HepG2 (cell line): ENCODE data around the gene ZSCAN21. TPM values are rescaled to one million over a fixed set of nuclear protein-coding genes. Genes with fewer than 3 reads are reported as not detected.
A peak's percentile ranks its signal among the peaks of the same experiment; 100 is the strongest.

Experiments used
- DNMT3B ChIP-seq: conservative IDR thresholded peaks from 2 replicates; pipeline ENCODE4 v1.6.1; 2016; ENCODE audit warnings: missing biosample characterization, control low read depth
- E2F2 ChIP-seq: sonication (generic); formaldehyde crosslinking; IDR thresholded peaks from 2 replicates; pipeline ENCODE4 v1.4.0; 2020; ENCODE audit warnings: missing genetic modification reagents, borderline replicate concordance
- HIC2 ChIP-seq: sonication (generic); formaldehyde crosslinking; IDR thresholded peaks from 2 replicates; pipeline ENCODE4 v1.9.0; 2022; ENCODE audit warnings: low read depth, missing genetic modification reagents
- KDM5B ChIP-seq: sonication (generic); formaldehyde crosslinking; IDR thresholded peaks from 2 replicates; pipeline ENCODE4 v1.4.0; 2020; ENCODE audit warnings: missing genetic modification reagents, mild to moderate bottlenecking, borderline replicate concordance
- MAX ChIP-seq: IDR thresholded peaks from 2 replicates; pipeline ENCODE4 v1.6.1; 2012; ENCODE audit warnings: inconsistent platforms
- MIER3 ChIP-seq: IDR thresholded peaks from 2 replicates; pipeline ENCODE4 v1.6.1; 2016; ENCODE audit warnings: missing compliant biosample characterization, borderline replicate concordance
- NFIB ChIP-seq: sonication (generic); formaldehyde crosslinking; IDR thresholded peaks from 2 replicates; pipeline ENCODE4 v1.9.0; 2021; ENCODE audit warnings: missing genetic modification reagents, mild to moderate bottlenecking, borderline replicate concordance
- POLR2A ChIP-seq, 2 experiments: IDR thresholded peaks; 2 replicates each; pipeline ENCODE4 v1.6.1; 2011; ENCODE audit warnings: low read depth in 2 of 2, low read length in 2 of 2, mild to moderate bottlenecking in 1 of 2, moderate library complexity in 1 of 2; ENCODE audit not compliant: insufficient read depth in 1 of 2
- RORA ChIP-seq: sonication (generic); formaldehyde crosslinking; IDR thresholded peaks from 2 replicates; pipeline ENCODE4 v1.5.0; 2020; ENCODE audit warnings: mild to moderate bottlenecking, missing genetic modification reagents, moderate library complexity
- YEATS4 ChIP-seq: sonication (generic); formaldehyde crosslinking; IDR thresholded peaks from 2 replicates; pipeline ENCODE4 v1.4.0; 2020; ENCODE audit warnings: missing genetic modification reagents, borderline replicate concordance
- ZBTB14 ChIP-seq: sonication (generic); formaldehyde crosslinking; IDR thresholded peaks from 2 replicates; pipeline ENCODE4 v1.4.0; 2020; ENCODE audit warnings: missing genetic modification reagents
- ZMYM3 ChIP-seq: sonication (generic); formaldehyde crosslinking; IDR thresholded peaks from 2 replicates; pipeline ENCODE4 v1.5.1; 2020; ENCODE audit warnings: mild to moderate bottlenecking, missing genetic modification reagents
- ZNF383 ChIP-seq: sonication (generic); formaldehyde crosslinking; IDR thresholded peaks from 2 replicates; pipeline ENCODE4 v1.4.0; 2020; ENCODE audit warnings: missing genetic modification reagents, mild to moderate bottlenecking, borderline replicate concordance
- ZNF564 ChIP-seq: sonication (generic); formaldehyde crosslinking; IDR thresholded peaks from 2 replicates; pipeline ENCODE4 v1.8.1; 2023; ENCODE audit warnings: mild to moderate bottlenecking, missing genetic modification reagents
- ZNF724P ChIP-seq: sonication (generic); formaldehyde crosslinking; IDR thresholded peaks from 2 replicates; pipeline ENCODE4 v1.8.0; 2022; ENCODE audit warnings: missing genetic modification reagents, borderline replicate concordance
- ZSCAN29 ChIP-seq: sonication (generic); formaldehyde crosslinking; conservative IDR thresholded peaks from 2 replicates; pipeline ENCODE4 v1.4.0; 2020; ENCODE audit warnings: mild to moderate bottlenecking, missing genetic modification reagents
- polyA plus RNA-seq, 8 experiments: library from polyadenylated mRNA; depleted of rRNA in 3 of 8; stranded (reverse) in 7 of 8; unstranded in 1 of 8; fragments of >200 nt; fragmentation: Illumina TruSeq in 4 of 8; extraction: Trizol in 4 of 8; gene quantifications; 2 replicates each; pipeline versions ENCODE4 v1.2.1 to v1.2.3, GENCODE V29; 2011 to 2016; ENCODE audit warnings: low read depth in 4 of 8, missing spikeins in 1 of 8, mixed read lengths in 1 of 8; ENCODE audit not compliant: insufficient read depth in 1 of 8
- total RNA-seq, 5 experiments: library from RNA; depleted of rRNA; stranded (reverse); fragments of >200 nt; fragmentation: Illumina TruSeq; extraction: Trizol; gene quantifications; 2 replicates each; pipeline ENCODE4 v1.2.3, GENCODE V29; 2016; ENCODE audit warnings: low read depth in 1 of 5
- TF ChIP-seq, protein P1 (sequence below): sonication (generic); formaldehyde crosslinking; IDR thresholded peaks from 2 replicates; pipeline ENCODE4 v1.5.0; 2020; ENCODE audit warnings: missing genetic modification reagents, mild to moderate bottlenecking, borderline replicate concordance
- TF ChIP-seq, protein P2 (sequence below): sonication (generic); formaldehyde crosslinking; IDR thresholded peaks from 2 replicates; pipeline ENCODE4 v1.5.0; 2020; ENCODE audit warnings: missing genetic modification reagents
- TF ChIP-seq, protein P3 (sequence below): sonication (generic); formaldehyde crosslinking; conservative IDR thresholded peaks from 2 replicates; pipeline ENCODE4 v1.8.1; 2023; ENCODE audit warnings: missing genetic modification reagents
- TF ChIP-seq, protein P4 (sequence below): sonication (generic); formaldehyde crosslinking; conservative IDR thresholded peaks from 2 replicates; pipeline ENCODE4 v1.4.0; 2020; ENCODE audit warnings: missing genetic modification reagents

Gene ZSCAN21
- total and polyA plus RNA-seq, 2 of the 13 experiments (the other 11 are each of a cell fraction or from before 2014, with no cell fraction given): 7.0 to 10.0 TPM

- TF ChIP-seq, protein P1, sequence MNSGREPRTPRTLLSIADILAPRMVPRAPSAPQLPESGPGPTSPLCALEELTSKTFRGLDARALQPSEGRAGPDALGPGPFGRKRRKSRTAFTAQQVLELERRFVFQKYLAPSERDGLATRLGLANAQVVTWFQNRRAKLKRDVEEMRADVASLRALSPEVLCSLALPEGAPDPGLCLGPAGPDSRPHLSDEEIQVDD (CRISPR knock-in tag): peak; percentile 98; the same call in 1 of the 2 replicates
- TF ChIP-seq HIC2 (no peak), DNMT3B (CRISPR knock-in tag) (no peak; the same call in 1 of the 2 replicates), NFIB (CRISPR knock-in tag) (no peak), ZNF724P (CRISPR knock-in tag) (peak; percentile 96; the same call in 1 of the 2 replicates), ZBTB14 (CRISPR knock-in tag) (peak; percentile 47; the same call in 1 of the 2 replicates), KDM5B (CRISPR knock-in tag) (peak; percentile 97), ZMYM3 (CRISPR knock-in tag) (no peak), ZNF564 (CRISPR knock-in tag) (peak; percentile 95), E2F2 (CRISPR knock-in tag) (0 out of 2 replicates have a peak, but pooled peaks have one; percentile 66), RORA (CRISPR knock-in tag) (no peak), MAX (peak; percentile 98), ZSCAN29 (CRISPR knock-in tag) (peak; percentile 72; the same call in 1 of the 2 replicates), ZNF383 (CRISPR knock-in tag) (peak; percentile 40; the same call in 1 of the 2 replicates), YEATS4 (CRISPR knock-in tag) (peak; percentile 95), MIER3 (CRISPR knock-in tag) (no peak; the same call in 1 of the 2 replicates), POLR2A (IDR thresholded peaks at IDR 0.05; ENCODE audit: insufficient read depth in 1 of 2, low read depth in 2 of 2, low read length in 2 of 2) (peak; percentile 78 to 93)
- TF ChIP-seq, protein P2, sequence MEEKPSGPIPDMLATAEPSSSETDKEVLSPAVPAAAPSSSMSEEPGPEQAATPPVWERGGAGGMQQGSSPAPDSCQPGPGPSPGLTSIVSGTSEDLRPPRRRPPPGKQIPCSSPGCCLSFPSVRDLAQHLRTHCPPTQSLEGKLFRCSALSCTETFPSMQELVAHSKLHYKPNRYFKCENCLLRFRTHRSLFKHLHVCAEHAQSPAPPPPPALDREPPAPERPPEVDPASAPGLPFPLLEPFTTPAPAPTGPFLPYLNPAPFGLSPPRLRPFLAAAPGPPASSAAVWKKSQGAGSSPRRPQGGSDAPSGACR (CRISPR knock-in tag): peak; percentile 74; the same call in 1 of the 2 replicates
- TF ChIP-seq, protein P3, sequence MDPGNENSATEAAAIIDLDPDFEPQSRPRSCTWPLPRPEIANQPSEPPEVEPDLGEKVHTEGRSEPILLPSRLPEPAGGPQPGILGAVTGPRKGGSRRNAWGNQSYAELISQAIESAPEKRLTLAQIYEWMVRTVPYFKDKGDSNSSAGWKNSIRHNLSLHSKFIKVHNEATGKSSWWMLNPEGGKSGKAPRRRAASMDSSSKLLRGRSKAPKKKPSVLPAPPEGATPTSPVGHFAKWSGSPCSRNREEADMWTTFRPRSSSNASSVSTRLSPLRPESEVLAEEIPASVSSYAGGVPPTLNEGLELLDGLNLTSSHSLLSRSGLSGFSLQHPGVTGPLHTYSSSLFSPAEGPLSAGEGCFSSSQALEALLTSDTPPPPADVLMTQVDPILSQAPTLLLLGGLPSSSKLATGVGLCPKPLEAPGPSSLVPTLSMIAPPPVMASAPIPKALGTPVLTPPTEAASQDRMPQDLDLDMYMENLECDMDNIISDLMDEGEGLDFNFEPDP (CRISPR knock-in tag): peak; percentile 98; the same call in 1 of the 2 replicates
- TF ChIP-seq, protein P4, sequence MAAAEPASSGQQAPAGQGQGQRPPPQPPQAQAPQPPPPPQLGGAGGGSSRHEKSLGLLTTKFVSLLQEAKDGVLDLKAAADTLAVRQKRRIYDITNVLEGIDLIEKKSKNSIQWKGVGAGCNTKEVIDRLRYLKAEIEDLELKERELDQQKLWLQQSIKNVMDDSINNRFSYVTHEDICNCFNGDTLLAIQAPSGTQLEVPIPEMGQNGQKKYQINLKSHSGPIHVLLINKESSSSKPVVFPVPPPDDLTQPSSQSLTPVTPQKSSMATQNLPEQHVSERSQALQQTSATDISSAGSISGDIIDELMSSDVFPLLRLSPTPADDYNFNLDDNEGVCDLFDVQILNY (CRISPR knock-in tag): peak; percentile 90
These were observed 39.3 kb downstream of the ZSCAN21 start, which contains the start of gene COPS6 (continued) for GRCh38 chr7:100088621-100089457.
